HG02852 (cell line): ENCODE results near the gene IFNA21.
"Not testable (repeated sequence)": the region's sequence is repeated elsewhere in the genome, so short reads cannot be mapped to it uniquely, and the experiment has no call there.

Experiments used
- ATAC-seq: cut with Tn5 transposase; IDR thresholded peaks from one replicate; pipeline ENCODE4 v1.9.1; 2021; ENCODE audit warnings: mild to moderate bottlenecking, moderate library complexity; ENCODE audit not compliant: unreplicated experiment

The IFNA21 gene

GRCh38 chr9:21144603-21145002 is 21.9 kb downstream of the IFNA21 start:
- ATAC-seq, result peak; percentile 64

- peak; percentile 74 for ATAC-seq
These were observed 25.0 kb downstream of the IFNA21 start, which contains the start of gene IFNW1 for GRCh38 chr9:21141427-21141882. TSS of gene IFNW1 (minus strand) at chr9:21141832. CDS start at chr9:21141570, 262 bp downstream.

DNA sequence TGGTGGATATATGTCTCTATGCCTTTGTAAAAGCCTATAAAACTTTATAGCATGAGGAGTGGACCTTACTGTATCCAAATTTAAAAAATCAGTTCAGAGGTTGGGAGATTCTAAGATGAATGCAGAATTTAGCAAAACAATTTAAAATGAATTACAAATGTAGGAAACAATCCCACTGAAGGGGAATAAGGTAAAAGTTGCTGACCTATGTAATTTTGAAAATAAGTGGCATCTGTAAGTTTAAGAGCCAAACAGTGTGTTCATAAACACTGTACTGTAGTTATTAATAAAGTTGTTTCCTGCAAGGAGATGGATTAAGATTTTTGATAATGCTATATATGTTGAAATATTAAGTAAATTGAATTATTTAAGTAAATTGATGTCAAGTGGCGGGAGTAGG is 29.4 kb downstream of the IFNA21 start:
- ATAC-seq, result no peak

DNA sequence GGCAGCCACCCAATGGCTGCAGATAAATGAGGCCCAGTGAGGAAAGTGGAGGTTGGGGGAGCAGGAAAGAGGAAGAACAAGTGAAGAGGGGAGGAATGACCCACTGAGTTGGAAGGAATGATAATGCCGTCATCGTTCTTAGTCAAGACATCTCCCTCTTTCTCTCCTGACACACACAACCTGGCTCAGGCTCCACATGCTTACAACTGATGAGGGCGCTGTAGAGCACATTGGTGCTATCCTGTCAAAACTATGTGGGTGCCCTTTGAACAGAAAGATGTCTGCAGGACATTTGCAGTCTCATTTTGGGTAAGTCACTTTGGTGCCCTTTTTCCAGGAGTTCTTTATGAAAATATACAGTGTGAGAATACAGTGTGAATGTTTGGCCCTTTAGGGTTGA is 30.7 kb downstream of the IFNA21 start:
- no peak for ATAC-seq

DNA sequence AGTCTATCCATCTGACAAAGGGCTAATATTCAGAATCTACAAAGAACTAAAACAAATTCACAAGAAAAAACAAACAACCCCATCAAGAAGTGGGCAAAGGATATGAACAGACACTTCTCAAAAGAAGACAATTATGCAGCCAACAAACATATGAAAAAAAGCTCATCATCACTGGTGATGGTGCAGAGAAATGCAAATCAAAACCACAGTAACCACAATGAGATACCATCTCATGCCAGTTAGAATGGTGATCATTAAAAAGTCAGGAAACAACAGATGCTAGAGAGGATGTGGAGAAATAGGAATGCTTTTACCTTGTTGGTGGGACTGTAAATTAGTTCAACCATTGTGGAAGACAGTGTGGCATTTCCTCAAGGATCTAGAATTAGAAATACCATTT is 38.3 kb downstream of the IFNA21 start:
- ATAC-seq, result not testable (repeated sequence)

DNA sequence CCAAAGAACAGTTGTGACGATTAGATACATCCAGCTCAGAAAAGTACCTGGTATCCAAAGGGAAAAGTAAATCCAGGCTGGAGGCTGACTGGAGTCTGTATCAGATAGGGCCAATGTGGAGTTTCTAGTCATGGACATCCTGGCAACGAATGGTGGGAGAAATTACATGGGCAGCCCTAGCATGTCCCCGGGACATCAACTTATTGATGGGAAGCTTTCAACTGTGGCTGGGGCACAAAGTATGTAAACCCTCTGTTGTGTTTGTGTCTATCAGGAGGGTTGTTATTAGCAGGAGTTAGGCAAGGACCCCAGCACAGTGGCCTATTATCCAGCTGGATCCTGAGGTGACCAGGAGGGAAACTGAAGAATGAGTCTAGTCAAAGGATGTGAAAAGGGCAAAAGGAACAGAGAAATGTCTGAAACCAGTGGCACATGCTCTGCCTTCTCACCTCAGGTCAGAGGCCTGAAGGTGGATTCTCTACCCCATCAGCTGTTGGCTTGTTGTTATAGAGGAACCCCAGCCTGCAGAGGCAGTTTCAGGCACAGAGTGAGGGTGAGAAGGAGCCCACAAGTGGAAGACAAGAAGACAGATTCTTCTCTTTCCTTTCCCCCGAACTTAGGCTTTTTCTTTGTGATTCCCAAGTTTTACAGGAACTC is 44.7 kb downstream of the IFNA21 start:
- ATAC-seq, result peak; percentile 97

- ATAC-seq, result peak; percentile 40
These were observed 45.4 kb downstream of the IFNA21 start for GRCh38 chr9:21121079-21121478.

- no peak for ATAC-seq
These were observed 47.2 kb downstream of the IFNA21 start for GRCh38 chr9:21119093-21119770.
